HG02981 (cell line): ENCODE results near the gene KCNJ4.

Experiments
- ATAC-seq: cut with Tn5 transposase; IDR thresholded peaks from one replicate; pipeline ENCODE4 v1.9.1; 2021; ENCODE audit warnings: mild to moderate bottlenecking, moderate library complexity; ENCODE audit not compliant: unreplicated experiment

The KCNJ4 gene

DNA sequence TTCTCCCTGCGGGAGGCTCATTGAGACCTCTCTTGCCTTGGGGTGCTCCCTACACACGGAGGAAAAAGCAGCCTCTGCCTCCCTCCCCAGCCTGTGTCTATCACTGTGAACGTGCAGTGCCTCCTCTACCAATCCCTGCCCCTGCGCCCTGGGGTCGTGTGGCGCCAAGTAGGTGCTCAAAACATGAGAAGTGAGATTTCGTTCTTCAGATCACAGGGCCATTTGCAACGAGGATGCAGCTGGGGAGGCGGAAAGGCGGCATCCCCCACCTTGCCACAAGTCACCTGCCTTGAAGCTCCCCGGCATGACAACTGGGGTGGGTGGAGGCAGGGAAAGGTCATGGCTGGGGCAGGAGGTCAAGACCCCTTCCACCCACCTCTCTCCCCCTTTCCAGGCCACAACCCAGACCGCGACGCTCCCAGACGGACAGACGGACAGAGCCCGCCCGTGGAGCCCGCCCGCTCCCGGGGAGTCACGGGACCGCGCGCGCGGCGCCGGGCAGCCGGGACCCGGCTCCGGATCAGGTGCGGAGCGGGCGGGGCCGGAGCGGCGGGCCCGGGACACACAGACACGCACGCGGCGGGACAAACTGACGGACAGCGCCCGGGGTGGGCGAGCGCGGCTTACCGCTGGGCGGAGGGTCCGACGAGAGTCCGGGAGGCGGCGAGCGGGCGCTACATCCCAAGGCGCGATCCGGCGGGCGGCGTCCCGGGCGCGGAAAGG, 485 bp downstream of the KCNJ4 start:
- ATAC-seq, result no peak

DNA sequence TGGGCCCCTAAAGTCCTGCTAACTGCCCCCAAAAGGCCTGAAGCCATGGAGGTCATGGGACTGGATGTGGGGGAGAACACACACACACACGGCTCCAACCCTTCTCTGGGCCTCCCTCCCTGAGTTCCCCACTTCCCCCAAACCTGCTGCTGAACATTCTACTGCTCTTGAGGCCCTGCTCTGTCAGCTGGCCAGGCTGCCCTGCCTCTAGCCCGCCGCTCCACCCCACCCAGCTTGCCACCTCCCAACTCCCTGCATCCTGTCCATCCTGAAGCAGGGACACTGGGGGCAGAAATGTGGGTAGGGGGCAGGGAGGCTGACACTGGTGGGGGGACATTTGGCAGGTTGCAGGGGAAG, 1.0 kb downstream of the KCNJ4 start:
- no peak for ATAC-seq

DNA sequence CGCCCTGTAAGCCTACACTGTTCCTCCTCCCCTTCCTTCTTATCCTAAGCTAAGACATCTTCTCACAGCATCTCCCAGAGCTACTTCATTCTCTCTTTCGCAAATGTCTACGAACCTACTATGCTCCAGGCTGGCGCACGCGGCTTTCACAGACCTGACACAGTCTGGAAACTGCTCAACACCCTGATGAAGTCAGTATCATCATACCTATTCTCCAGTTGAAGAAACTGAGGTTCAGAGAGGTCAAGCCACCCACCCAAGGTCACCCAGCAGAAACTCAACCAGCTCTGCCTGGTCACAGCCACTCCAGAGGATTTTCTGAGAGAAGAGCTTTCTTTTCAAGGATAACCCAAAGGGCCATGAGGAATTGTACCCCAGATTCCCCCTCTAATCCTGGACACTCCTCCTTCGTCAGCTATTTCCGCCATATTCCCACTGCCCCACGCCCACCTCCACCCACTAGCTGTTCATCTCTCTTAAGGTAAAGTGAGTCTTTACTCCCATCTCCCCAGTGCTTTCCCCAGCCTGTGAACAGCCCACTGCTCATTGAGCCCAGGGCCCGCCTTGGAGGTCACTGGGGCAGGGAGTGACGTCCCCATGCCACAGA, 1.8 kb downstream of the KCNJ4 start:
- no peak for ATAC-seq

DNA sequence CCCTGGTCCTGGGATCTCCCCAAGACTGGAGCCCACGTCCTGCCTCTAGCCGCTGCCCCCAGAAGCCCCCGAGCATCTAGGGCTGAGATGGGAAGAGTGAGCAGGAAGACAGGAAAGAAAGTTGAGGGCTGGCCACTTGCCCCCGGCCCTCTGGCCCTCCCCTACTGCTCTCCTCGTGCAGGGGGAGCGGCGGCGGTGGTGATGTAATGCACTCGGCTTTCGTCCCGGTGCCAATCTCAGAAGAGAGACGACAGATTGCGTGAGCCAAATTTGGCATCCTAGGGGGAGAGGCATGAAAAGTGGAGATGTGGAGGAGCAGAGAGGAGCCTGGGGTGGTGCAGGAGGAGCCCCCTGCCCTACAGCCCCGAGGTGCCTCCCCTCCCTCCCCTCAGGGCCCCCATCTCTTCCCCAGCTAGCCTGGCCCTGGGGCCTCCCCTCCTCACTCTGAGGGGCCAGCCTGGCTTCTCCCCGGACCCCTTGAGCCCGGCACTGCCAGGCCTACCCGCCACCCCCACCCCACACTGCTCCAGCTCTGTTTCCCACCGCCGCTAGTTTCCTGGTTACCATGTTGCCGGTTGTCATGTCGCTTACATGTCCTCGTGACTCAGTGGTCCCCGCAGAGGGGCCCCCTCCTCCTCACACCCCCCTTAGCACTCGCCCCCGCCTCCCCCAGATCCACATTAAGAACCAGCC, 2.5 kb downstream of the KCNJ4 start:
- no peak for ATAC-seq

DNA sequence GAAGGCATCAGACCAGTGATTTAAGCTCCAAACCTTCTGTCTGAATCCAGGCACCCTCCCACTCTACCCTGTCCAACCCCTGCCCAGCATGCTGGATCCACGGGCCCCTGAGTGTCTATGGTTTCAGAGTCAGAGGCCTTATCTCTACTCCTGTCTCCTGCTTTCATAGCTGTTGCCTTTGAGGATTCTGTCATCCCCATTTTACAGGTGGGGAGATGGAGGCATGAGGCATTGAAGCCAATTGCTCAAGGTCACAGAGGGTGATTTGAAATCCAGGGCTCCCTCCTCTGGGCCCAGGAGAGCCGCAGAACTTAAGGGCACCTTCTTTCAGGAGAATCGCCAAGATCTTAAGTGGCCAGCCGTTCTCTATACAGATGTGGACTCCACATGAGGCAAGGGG, 3.1 kb downstream of the KCNJ4 start:
- ATAC-seq, result no peak

DNA sequence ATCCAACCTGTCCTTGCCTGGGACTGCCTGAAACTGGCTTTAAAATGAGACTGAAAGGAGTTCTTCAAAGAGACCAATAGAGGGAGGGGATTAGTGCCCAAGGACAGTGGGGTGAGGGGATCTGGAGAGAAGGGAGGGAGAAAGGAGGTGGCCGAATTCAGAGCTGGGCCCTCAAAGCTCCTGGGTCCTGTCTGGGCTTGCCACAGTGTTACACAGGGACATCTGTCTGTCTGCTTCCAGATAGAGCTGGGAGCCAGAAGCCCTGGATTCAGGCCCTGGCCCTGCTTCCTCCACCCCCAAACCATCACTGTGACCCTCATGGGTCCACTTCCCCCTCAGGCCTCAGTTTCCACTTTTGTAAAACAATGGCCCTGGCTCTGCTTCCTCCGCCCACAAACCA, 3.6 kb downstream of the KCNJ4 start:
- ATAC-seq, result no peak

DNA sequence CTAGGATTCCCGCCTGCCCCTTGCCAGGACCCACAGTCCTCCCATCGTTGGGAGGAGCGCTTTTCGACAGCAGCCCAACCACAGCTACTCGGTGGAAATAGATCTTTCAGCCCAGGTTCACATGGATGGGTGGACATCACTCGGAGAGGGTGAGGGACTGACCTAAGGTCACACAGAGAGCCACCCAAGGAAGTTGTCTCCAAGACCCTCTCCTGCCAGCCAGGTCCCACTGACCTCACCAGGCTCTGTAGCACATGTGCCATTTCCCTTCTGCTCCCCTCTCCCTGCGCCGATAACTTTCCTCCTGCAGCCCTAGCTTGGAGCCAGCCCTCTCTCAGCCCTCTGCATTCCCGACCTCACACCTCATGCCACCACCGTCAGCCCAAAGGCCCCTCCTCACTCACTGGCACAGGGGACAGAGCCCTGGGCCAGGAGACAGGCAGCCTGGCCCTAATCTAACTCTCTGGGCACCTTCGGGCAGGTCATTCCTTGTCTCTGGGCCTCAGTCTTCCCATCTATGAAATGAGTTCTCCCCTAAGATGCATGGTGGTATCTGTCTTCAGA, 4.7 kb downstream of the KCNJ4 start:
- no peak for ATAC-seq

DNA sequence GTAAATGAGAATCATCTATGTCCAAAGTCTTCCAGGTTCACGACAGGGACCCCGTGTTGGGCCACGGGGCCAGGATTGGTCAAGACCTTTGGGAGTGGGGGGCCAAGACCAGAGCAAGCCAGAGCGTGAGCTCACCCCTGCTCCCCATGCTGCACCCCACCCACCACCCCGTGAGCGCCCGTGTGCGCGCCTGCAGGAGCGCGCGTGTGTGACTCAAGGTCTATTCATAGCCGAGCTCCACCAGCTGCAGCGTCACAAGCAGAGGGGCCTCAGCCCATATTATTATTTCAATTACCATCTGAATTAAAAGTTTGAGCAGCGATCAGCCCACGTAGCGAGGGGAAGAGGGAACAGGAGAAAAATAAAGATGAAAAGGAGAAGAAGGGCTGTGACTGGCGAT, 5.2 kb downstream of the KCNJ4 start:
- ATAC-seq, result no peak

DNA sequence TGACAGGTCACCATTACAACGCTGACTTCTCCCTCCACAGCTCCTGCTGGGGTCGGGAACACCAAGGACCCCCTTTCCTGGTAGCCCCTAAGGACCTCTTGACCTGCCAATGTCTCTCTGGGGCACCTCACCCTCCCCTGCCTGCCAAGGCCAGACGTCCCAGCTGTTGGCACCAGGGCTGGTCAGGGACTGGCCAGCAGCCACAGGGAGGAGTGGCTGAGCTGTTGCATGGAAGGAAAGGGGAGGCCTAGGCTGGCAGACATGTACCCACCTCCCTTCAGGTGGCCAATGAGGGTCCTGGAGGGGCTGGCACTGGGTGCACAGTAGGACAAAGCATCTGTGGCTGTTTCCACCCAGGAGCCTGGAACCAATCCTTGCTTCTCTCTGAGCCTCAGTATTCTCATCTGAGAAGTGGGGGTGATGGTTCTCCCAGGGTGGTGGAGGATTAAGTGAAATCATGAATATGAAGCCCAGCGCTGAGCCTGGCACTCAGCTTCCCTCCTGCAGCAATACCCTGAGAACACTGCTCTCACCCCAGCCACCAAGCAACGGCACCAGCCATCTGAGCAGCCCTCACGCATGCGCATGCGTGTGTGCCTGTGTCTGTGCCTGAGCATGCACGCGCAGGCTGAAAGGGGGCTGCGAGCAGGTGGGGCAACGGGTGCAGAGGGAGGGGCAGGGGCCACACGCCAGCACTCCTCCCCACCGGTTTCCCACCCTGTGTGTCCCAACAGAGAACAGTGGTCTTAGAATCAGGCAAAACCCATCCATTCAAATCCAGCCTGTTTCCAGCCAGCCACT, 5.9 kb downstream of the KCNJ4 start:
- no peak for ATAC-seq

DNA sequence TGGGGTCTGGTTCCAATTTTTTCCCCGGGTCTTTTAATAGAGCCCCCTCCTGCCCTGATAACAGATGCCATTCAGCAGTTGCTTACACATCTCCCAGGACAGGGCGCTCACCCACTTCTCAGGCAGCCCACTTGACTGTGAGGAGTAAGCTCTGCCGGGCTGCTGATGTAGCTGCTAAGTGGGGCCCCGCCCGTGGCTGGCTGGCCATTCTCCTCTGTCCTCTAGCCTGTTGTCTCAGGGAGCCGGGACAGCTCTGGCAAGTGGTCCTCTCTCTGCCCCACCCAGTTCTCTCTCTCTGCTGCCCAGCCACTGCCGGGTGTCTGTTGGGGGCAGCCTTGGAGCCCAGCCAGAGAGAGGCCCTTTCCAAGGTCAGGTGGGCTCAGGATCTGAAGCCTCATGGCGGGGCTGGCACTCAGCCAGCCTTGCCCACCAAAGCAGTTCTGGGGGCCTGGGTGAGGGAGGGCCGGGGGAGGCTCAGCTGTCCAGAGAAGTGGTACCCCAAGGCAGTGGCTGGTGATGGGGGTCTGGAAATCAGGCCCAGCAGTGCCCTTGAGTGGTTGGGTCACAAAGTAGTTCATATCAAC, 8.9 kb downstream of the KCNJ4 start:
- ATAC-seq, result no peak

DNA sequence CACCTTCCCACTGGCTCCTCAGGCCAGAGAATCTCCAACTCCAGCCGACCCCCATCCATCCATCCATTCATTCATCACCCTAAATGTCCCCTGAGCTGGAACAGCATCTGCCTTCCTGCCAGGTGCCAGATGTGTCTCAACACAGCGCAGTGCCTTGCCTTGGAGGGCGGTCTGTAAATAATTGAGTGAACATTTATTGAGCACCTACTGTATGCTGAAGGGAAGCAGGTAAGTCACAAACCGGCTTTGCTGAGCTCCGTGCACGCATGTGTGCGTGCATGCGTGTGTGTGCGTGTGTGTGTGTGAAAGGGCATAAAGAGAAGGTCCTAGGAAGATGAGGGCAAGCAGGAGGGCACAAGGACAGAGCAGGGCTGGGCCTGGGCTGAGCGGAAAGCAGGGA, 10.2 kb downstream of the KCNJ4 start:
- no peak for ATAC-seq

DNA sequence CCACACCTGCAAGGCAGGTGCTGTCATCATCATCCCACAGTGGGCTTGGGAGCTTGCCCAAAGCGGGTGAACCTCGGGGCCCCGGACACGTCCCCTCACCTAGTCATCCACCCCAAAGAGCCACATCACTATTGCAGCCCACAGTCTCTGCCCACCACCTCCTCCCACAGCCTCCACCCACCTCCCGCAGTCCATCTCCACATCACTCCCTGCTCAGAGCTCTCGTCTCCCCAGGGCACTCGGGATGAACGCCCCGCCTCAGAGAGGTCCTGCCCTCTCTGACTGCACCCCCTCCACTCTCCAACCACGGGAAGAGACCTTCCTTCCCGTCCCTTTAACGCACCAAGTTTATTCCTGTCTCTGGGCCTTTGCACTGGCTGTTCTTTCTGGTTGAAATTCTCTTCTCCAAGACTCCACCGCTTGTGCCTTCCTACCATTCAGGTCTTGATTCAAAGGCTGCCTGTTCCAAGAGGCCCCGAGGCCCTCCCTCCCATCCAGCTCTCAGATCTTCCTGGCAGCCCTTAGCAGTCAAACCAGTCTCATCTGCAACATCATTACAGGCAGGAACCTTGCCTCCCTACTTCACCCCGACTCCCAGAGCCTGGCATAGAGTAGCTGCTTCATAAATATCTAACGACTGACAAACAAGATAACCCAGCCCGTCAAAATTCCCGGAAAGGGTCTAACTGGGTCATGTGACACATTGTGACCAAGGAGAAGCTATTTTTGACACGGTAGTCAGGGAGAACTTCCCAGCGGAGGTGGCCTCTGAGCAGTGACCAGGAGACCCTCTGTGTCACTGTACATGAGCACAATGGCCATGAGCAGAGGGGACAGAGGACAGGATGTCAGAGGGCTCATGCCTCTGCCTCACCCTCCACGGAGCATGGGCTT, 11.1 kb downstream of the KCNJ4 start:
- no peak for ATAC-seq

DNA sequence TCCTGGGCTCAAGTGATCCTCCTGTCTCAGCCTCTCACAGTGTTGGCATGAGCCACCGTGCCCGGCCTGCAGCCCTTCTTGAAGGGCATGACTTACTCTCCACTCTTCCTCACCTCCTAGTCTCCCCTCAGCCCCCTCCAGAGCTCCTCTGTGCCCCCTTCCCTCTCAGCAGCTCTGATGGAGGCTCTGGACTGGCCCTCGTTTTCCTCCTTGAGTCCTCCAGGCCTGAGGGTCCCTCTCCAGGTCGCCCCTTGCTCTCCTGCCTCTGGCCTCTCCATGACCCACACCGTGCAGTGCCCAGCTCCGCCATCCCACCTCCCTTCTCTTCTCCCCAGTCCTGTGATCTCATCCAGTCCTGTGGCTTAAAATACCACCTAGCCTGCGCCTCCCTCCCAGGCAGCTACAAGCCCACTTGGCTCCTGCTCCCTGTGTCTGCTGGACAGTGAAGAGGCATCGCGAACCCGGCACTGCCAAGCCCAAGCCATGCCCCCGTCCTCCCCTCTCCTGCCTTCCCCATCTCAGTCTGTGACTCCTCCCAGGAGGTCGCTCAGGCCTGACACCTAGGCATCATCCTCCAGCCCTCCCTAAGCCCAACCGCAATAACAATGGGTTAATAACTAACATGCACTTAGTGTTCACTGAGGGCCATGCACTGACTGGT, 11.9 kb downstream of the KCNJ4 start:
- ATAC-seq, result no peak

DNA sequence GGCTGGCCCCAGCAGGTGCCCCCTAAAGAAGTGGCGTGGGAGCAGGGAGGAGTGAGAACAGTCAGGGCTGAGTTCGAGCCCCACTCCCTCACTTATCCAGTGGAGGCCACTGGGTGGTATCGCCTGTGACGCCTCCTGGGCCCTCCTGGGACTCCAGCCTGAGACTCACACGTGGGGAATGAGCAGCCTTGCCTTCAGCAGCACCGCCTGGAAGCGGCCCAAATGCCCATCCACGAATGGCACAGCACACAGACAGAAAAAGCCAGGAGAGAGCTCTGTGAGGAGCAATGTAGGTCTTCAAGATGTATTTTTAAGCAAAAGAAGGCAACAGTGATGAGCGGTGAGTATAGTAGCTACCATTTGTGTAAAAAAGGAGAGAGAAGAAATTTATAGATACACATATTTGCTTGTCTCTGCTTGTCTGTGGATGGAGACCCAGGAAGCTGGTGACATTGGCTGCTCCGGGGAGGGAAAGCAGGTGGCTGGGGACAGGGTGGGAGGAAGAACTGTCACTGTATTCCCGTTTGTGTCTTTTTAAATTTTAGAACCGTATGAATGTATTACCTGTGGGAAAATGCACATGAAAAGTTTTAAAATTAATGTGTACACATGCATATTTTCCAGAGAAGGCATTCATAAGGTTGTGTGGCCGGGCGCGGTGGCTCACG, 13.2 kb downstream of the KCNJ4 start:
- no peak for ATAC-seq

DNA sequence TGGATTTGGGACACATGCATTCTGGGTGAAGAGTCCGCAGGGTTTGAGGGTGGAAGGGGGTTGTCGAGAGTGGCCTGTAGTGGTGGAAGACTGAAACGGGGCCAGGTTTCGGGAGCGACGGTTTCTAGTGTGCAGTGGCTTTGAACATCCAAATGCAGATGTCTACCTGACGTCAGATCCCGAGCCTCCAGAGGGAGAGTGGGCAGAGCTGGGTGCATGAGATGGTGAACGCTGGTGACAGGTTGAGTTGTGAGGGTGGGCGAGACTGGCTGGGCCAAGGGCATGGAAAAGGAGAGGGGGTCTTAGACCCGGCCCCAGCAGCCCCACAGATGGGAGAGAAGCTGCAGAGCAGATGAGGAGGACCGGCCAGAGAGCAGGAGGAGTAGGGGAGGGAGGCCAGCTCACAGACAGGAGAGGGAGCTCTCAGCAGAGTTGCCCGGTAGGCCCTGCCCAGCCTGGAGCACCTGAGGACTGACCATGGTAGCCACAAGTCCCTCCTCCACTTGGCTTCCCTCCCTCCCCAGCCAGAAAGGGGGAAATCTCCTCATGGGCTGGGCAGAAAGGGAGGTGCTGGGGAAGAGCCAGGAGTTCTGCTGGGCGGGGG, 14.2 kb downstream of the KCNJ4 start:
- no peak for ATAC-seq

DNA sequence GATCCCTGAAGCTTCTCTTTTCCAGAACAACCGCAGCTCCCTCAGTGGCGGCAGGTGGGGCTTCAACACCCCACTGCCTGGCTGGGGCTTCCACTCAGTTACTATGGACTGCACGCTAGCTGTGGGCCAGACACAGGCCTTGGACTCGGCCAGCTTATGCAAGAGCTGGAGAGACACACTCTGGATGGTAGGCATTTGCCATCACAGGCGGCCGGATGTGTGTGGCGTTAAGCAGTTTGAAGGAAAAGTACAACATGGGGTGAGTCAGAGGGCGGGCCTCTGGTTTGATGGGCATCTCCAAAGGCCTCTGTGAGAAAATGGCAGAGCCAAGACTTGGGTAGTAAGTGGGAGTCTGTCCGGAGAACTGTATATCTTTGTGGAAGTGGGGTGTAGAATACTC, 17.6 kb downstream of the KCNJ4 start:
- ATAC-seq, result no peak

DNA sequence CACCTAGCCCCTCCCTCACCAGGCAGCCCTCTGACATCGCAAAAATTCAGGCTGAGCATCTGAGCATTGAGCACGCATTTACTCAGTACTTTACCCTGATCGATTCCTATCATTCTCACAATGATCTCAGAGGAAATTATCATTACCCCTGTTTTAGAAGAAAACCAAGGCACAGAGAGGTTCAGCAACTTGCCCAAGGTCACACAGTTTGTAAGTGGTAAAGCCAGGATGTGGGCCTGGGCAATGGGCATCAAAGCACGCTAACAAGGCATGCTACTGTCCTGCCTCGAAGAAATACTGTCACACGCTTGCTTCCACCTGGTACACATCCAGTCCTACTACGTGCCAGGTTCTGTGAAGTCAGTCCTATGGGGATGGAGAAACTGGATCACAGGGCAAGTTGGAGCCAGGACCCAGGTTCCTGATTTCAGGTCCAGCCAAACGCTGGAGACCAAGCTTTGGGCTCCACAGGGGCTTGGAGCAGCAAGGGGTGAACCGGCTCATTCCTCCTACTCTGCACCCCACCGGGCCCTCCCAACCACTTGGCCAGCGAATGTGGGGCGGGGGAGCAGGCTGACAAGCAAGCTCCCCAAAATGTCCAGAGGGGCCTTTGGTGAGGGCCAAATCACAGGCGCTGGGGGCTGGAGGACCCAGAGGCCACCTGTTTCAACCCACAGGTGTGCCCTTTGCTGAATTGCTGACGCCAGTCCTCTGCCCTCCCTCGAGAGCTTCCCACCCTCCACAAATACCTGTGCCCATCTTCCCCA, 18.2 kb downstream of the KCNJ4 start:
- ATAC-seq, result no peak

DNA sequence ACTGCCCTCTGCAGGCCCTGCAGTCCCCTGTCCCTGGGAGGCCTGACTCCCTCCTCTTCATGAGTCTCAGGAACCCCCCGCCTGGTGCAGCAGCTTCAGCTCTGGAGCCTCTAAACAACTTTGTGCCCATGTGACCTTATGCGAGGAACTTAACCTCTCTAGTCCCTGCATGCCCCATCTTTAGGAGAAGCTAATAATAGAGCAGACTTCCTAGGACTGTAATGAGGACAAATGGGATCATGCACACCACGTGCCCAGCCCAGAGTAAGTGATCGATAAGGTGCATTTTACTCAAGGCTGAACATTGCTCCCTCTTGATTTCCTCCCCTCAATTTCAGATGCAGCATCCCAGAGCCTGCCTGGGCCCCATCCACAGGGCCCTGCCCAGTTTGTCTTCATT, 19.0 kb downstream of the KCNJ4 start:
- no peak for ATAC-seq
